H9 (cell line): ENCODE results near the gene VTCN1. TPM values are rescaled to one million over a fixed set of nuclear protein-coding genes. Genes with fewer than 3 reads are reported as not detected.

Experiments used
- DNase-seq: peaks from one replicate; pipeline ENCODE4 v3.0.0-alpha.2; 2017
- H2AFZ ChIP-seq: one replicate; pipeline ENCODE4 v1.6.1; 2013; ENCODE audit warnings: mild to moderate bottlenecking, low read length, control low read depth, moderate library complexity
- H2AK5ac ChIP-seq: 2 replicates; pipeline ENCODE4 v1.6.1; 2013; ENCODE audit warnings: low read length, control low read depth, mixed read lengths; ENCODE audit not compliant: insufficient read length
- H2BK120ac ChIP-seq: one replicate; pipeline ENCODE4 v1.6.1; 2013; ENCODE audit warnings: low read depth, mild to moderate bottlenecking, low read length, control low read depth, inconsistent platforms; ENCODE audit not compliant: poor library complexity, severe bottlenecking
- H2BK12ac ChIP-seq: 2 replicates; pipeline ENCODE4 v1.6.1; 2013; ENCODE audit warnings: low read length, control low read depth, mixed read lengths, low read depth; ENCODE audit not compliant: insufficient read length
- H2BK15ac ChIP-seq: 2 replicates; pipeline ENCODE4 v1.6.1; 2013; ENCODE audit warnings: low read depth, low read length, control low read depth
- H2BK20ac ChIP-seq: one replicate; pipeline ENCODE4 v1.6.1; 2013; ENCODE audit warnings: low read depth, mild to moderate bottlenecking, low read length, control low read depth, inconsistent platforms; ENCODE audit not compliant: poor library complexity, severe bottlenecking
- H2BK5ac ChIP-seq: 2 replicates; pipeline ENCODE4 v1.6.1; 2013; ENCODE audit warnings: low read length, control low read depth, mixed read lengths; ENCODE audit not compliant: insufficient read length
- H3K14ac ChIP-seq: 2 replicates; pipeline ENCODE4 v1.6.1; 2013; ENCODE audit warnings: low read length, control low read depth; ENCODE audit not compliant: insufficient read depth
- H3K18ac ChIP-seq: 2 replicates; pipeline ENCODE4 v1.6.1; 2013; ENCODE audit warnings: low read depth, mild to moderate bottlenecking, mixed read lengths, low read length, control low read depth; ENCODE audit not compliant: insufficient read length
- H3K23ac ChIP-seq: 2 replicates; pipeline ENCODE4 v1.6.1; 2013; ENCODE audit warnings: low read length, control low read depth, mixed read lengths, low read depth; ENCODE audit not compliant: insufficient read length
- H3K23me2 ChIP-seq: 2 replicates; pipeline ENCODE4 v1.6.1; 2013; ENCODE audit warnings: low read depth, mild to moderate bottlenecking, mixed read lengths, low read length, control low read depth; ENCODE audit not compliant: insufficient read length, poor library complexity, severe bottlenecking
- H3K27ac ChIP-seq: 2 replicates; pipeline ENCODE4 v1.5.1; 2013; ENCODE audit warnings: low read length, control low read depth, mixed read lengths, low read depth; ENCODE audit not compliant: insufficient read length
- H3K27me3 ChIP-seq: 2 replicates; pipeline ENCODE4 v1.6.1; 2013; ENCODE audit warnings: low read length, control low read depth, inconsistent platforms; ENCODE audit not compliant: insufficient read depth
- H3K4ac ChIP-seq: 2 replicates; pipeline ENCODE4 v1.6.1; 2013; ENCODE audit warnings: low read depth, mild to moderate bottlenecking, control low read depth, inconsistent platforms, low read length, moderate library complexity
- H3K4me1 ChIP-seq: 2 replicates; pipeline ENCODE4 v1.6.1; 2013; ENCODE audit warnings: low read length, control low read depth, inconsistent platforms; ENCODE audit not compliant: insufficient read depth
- H3K4me2 ChIP-seq: 2 replicates; pipeline ENCODE4 v1.6.1; 2013; ENCODE audit warnings: low read length, control low read depth, mixed read lengths; ENCODE audit not compliant: insufficient read length, insufficient read depth
- H3K56ac ChIP-seq: 2 replicates; pipeline ENCODE4 v1.6.1; 2013; ENCODE audit warnings: low read depth, mild to moderate bottlenecking, mixed read lengths, low read length, control low read depth; ENCODE audit not compliant: insufficient read length
- H3K79me1 ChIP-seq: 2 replicates; pipeline ENCODE4 v1.6.1; 2013; ENCODE audit warnings: low read depth, mild to moderate bottlenecking, moderate library complexity, low read length, control low read depth, inconsistent platforms; ENCODE audit not compliant: insufficient read depth, poor library complexity, severe bottlenecking
- H3K79me2 ChIP-seq: 2 replicates; pipeline ENCODE4 v1.6.1; 2013; ENCODE audit warnings: low read length, control low read depth, inconsistent platforms; ENCODE audit not compliant: insufficient read depth
- H3K9ac ChIP-seq: 2 replicates; pipeline ENCODE4 v1.6.1; 2013; ENCODE audit warnings: low read length, control low read depth, mixed read lengths; ENCODE audit not compliant: insufficient read length; ENCODE audit errors: extremely low read depth
- H3K9me3 ChIP-seq: one replicate; pipeline ENCODE4 v1.6.1; 2013; ENCODE audit warnings: low read depth, low read length, inconsistent platforms; ENCODE audit not compliant: control insufficient read depth
- H3T11ph ChIP-seq: one replicate; pipeline ENCODE4 v1.6.1; 2013; ENCODE audit warnings: mild to moderate bottlenecking, low read length, control low read depth, inconsistent platforms
- H4K20me1 ChIP-seq: one replicate; pipeline ENCODE4 v1.6.1; 2013; ENCODE audit not compliant: control insufficient read depth, insufficient read length, insufficient read depth
- H4K5ac ChIP-seq: 2 replicates; pipeline ENCODE4 v1.6.1; 2013; ENCODE audit warnings: low read depth, mild to moderate bottlenecking, mixed read lengths, low read length, control low read depth; ENCODE audit not compliant: insufficient read length
- H4K8ac ChIP-seq: replicated peaks from 2 replicates; pipeline ENCODE4 v1.6.1; 2013; ENCODE audit warnings: low read length, control low read depth, mixed read lengths, low read depth; ENCODE audit not compliant: insufficient read length
- H4K91ac ChIP-seq: 2 replicates; pipeline ENCODE4 v1.6.1; 2013; ENCODE audit warnings: low read depth, mild to moderate bottlenecking, moderate library complexity, mixed read lengths, low read length, control low read depth; ENCODE audit not compliant: insufficient read length
- H3K27ac Mint-ChIP-seq, 3 experiments: 2 replicates in 2 of 3; 3 replicates in 1 of 3; pipeline ENCODE4 v1.8.0; 2020 to 2021; ENCODE audit warnings: mixed read lengths in 3 of 3, mild to moderate bottlenecking in 1 of 3, moderate library complexity in 1 of 3
- H3K27me3 Mint-ChIP-seq: 2 replicates; pipeline ENCODE4 v1.8.0; 2021; ENCODE audit warnings: low read depth, mild to moderate bottlenecking, moderate library complexity, mixed read lengths
- H3K36me3 Mint-ChIP-seq, 3 experiments: 2 replicates in 2 of 3; 3 replicates in 1 of 3; pipeline ENCODE4 v1.8.0; 2020 to 2021; ENCODE audit warnings: low read depth in 3 of 3, mixed read lengths in 3 of 3; ENCODE audit not compliant: insufficient read depth in 1 of 3
- H3K4me1 Mint-ChIP-seq, 2 experiments: 2 replicates each; pipeline ENCODE4 v1.8.0; 2020; ENCODE audit warnings: mixed read lengths in 2 of 2
- H3K4me3 Mint-ChIP-seq, 2 experiments: 2 replicates in 1 of 2; 3 replicates in 1 of 2; pipeline ENCODE4 v1.8.0; 2020 to 2021; ENCODE audit warnings: mild to moderate bottlenecking in 2 of 2, mixed read lengths in 2 of 2, moderate library complexity in 1 of 2
- H3K9me3 Mint-ChIP-seq, 2 experiments: 2 replicates in 1 of 2; 3 replicates in 1 of 2; pipeline ENCODE4 v1.8.0; 2020; ENCODE audit warnings: mild to moderate bottlenecking in 2 of 2, mixed read lengths in 2 of 2, moderate library complexity in 1 of 2
- CTCF ChIP-seq: fragments of 200-600 bp; sonication (generic); conservative IDR thresholded peaks from 3 replicates; pipeline ENCODE4 v1.8.0; 2021; ENCODE audit warnings: antibody characterized with exemption, mild to moderate bottlenecking
- WGBS: extraction: QIAGEN DNeasy Blood & Tissue Kit; methylation state at CpG from one replicate; pipeline ENCODE4 v1.1.7; 2013; ENCODE audit warnings: missing lambda C conversion rate, low lambda C conversion rate, mixed read lengths; ENCODE audit not compliant: insufficient read length; ENCODE audit errors: extremely low coverage; 5-methylcytosine and 5-hydroxymethylcytosine counted together
- total RNA-seq: library from RNA; stranded (reverse); gene quantifications from 2 replicates; pipeline ENCODE4 v1.2.1, GENCODE V29; 2021

VTCN1 gene
- total RNA-seq, 1 experiment from 2014 or later, result 0.33 TPM

DNA sequence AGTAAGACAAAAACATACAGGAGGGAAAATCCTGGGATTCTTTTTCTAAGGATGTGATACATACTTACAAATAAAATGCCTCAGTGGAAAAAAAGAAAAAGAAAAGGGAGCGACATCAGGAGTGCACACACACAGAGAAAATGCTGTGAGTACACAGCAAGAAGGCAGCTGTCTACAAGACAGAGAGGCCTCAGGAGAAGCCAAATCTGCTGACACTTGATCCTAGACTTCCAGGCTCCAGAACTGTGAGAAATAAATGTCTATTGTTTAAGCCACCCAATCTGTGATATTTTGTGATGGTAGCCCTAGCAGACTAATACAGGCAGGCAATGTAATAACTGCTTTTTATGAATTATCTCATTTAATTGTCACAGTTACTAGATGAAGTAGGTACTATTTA, 72.2 kb downstream of the VTCN1 start:
- Histone ChIP-seq H2AK5ac (no peak overlapping the region), H3K23me2 (no peaks in the 10 kb centered on the region), H4K91ac (no peak overlapping the region), H3K56ac (no peak overlapping the region), H3K79me1 (no peaks in the 10 kb centered on the region), H4K20me1 (no peaks in the 10 kb centered on the region), H3T11ph (no peak overlapping the region), H3K27me3 (no peaks in the 10 kb centered on the region), H2BK5ac (no peak overlapping the region), H2BK12ac (no peak overlapping the region), H3K14ac (no peak overlapping the region), H3K4me2 (no peak overlapping the region), H3K23ac (no peak overlapping the region), H2BK20ac (no peak overlapping the region), H3K9ac (no peak overlapping the region), H3K79me2 (no peaks in the 10 kb centered on the region), H3K4ac (no peak overlapping the region), H2AFZ (no peak overlapping the region), H4K5ac (no peak overlapping the region), H2BK15ac (no peak overlapping the region), H3K9me3 (no peaks in the 10 kb centered on the region), H4K8ac (no peak overlapping the region), H3K4me1 (no peaks in the 10 kb centered on the region; the same call in 1 of the 2 replicates), H3K18ac (no peak overlapping the region), H2BK120ac (no peak overlapping the region), H3K27ac (no peak overlapping the region)
- no peaks in the 10 kb centered on the region for H3K9me3 Mint-ChIP-seq
- no peaks in the 10 kb centered on the region for H3K27me3 Mint-ChIP-seq
- no peak for TF ChIP-seq CTCF
- no peak for DNase-seq
- H3K27ac Mint-ChIP-seq, result no peak overlapping the region
- H3K36me3 Mint-ChIP-seq, result no peaks in the 10 kb centered on the region
- peaks cover 34 to 42% of the 10 kb centered on the region in 2 experiments for H3K4me1 Mint-ChIP-seq
- WGBS, result no CpG with 5 or more reads among the region's 1 CpG
- H3K4me3 Mint-ChIP-seq, result no peak overlapping the region
